GM23338 (cell line): ENCODE results near the gene ADM2. TPM values are rescaled to one million over a fixed set of nuclear protein-coding genes. Genes with fewer than 3 reads are reported as not detected.
A peak's percentile ranks its signal among the peaks of the same experiment; 100 is the strongest.

Source experiments
- ATAC-seq: fragments of 200-7000 bp; cut with Tn5 transposase; 3 replicates; pipeline ENCODE4 v1.9.1; 2020
- DNase-seq: peaks from one replicate; pipeline ENCODE4 v3.0.0-alpha.2; 2015; ENCODE audit warnings: low spot score
- H2AFZ ChIP-seq: fragments of 200-600 bp; sonication (generic); 2 replicates; pipeline ENCODE4 v1.8.0; 2016; ENCODE audit warnings: antibody characterized with exemption, mild to moderate bottlenecking, moderate library complexity
- H3F3A ChIP-seq: fragments of 200-600 bp; sonication (generic); replicated peaks from 2 replicates; pipeline ENCODE4 v1.8.0; 2017; ENCODE audit warnings: antibody characterized with exemption, mixed run types, low read depth
- H3K27ac ChIP-seq: fragments of 200-600 bp; sonication (generic); 2 replicates; pipeline ENCODE4 v1.6.1; 2016; ENCODE audit warnings: low read depth
- H3K27me3 ChIP-seq: fragments of 200-600 bp; sonication (generic); 2 replicates; pipeline ENCODE4 v1.8.0; 2016; ENCODE audit warnings: mild to moderate bottlenecking, mixed run types, moderate library complexity; ENCODE audit not compliant: insufficient read depth
- H3K36me3 ChIP-seq: fragments of 200-600 bp; sonication (generic); 2 replicates; pipeline ENCODE4 v1.8.0; 2016; ENCODE audit warnings: mild to moderate bottlenecking; ENCODE audit not compliant: insufficient read depth
- H3K4me1 ChIP-seq: fragments of 200-600 bp; sonication (generic); 2 replicates; pipeline ENCODE4 v1.8.0; 2016; ENCODE audit warnings: mild to moderate bottlenecking, moderate library complexity; ENCODE audit not compliant: insufficient read depth
- H3K4me2 ChIP-seq: fragments of 200-600 bp; sonication (generic); 2 replicates; pipeline ENCODE4 v1.7.1; 2017; ENCODE audit warnings: mixed run types
- H3K4me3 ChIP-seq: fragments of 200-600 bp; sonication (generic); 2 replicates; pipeline ENCODE4 v1.6.1; 2016; ENCODE audit warnings: mixed run types
- H3K79me2 ChIP-seq: fragments of 200-600 bp; sonication (generic); replicated peaks from 2 replicates; pipeline ENCODE4 v1.8.0; 2017; ENCODE audit warnings: mild to moderate bottlenecking; ENCODE audit not compliant: insufficient read depth
- H3K9me2 ChIP-seq: fragments of 200-600 bp; sonication (generic); 2 replicates; pipeline ENCODE4 v1.8.0; 2017; ENCODE audit not compliant: insufficient read depth
- H4K20me1 ChIP-seq: fragments of 200-600 bp; sonication (generic); replicated peaks from 2 replicates; pipeline ENCODE4 v1.8.0; 2017; ENCODE audit warnings: mild to moderate bottlenecking; ENCODE audit not compliant: insufficient read depth
- H3K27ac Mint-ChIP-seq: 2 replicates; pipeline ENCODE4 v1.8.0; 2020; ENCODE audit warnings: inconsistent platforms, mild to moderate bottlenecking, moderate library complexity, mixed read lengths
- H3K27me3 Mint-ChIP-seq: 3 replicates; pipeline ENCODE4 v1.8.0; 2022; ENCODE audit warnings: low read depth, mild to moderate bottlenecking, moderate library complexity, mixed read lengths, inconsistent platforms; ENCODE audit not compliant: insufficient read depth, poor library complexity
- H3K36me3 Mint-ChIP-seq: 3 replicates; pipeline ENCODE4 v1.8.0; 2021; ENCODE audit warnings: low read depth, mild to moderate bottlenecking, inconsistent platforms, moderate library complexity, mixed read lengths
- H3K4me1 Mint-ChIP-seq: 3 replicates; pipeline ENCODE4 v1.8.0; 2020; ENCODE audit warnings: mild to moderate bottlenecking, inconsistent platforms, mixed read lengths
- H3K4me3 Mint-ChIP-seq: 3 replicates; pipeline ENCODE4 v1.8.0; 2021; ENCODE audit warnings: moderate library complexity, mild to moderate bottlenecking, inconsistent platforms, mixed read lengths
- H3K9me3 Mint-ChIP-seq: 3 replicates; pipeline ENCODE4 v1.8.0; 2020; ENCODE audit warnings: moderate library complexity, mild to moderate bottlenecking, inconsistent platforms, mixed read lengths
- CREB1 ChIP-seq: fragments of 250-450 bp; sonication (Bioruptor Pico); IDR thresholded peaks from 2 replicates; pipeline ENCODE4 v1.5.0; 2020; ENCODE audit warnings: low read depth, mild to moderate bottlenecking, moderate library complexity
- CTCF ChIP-seq, 2 experiments: fragments of 200-600 bp in 1 of 2; sonication (generic) in 1 of 2; conservative IDR thresholded peaks; 2 replicates each; pipeline versions ENCODE4 v1.5.1 to v1.6.1; 2016 to 2017; ENCODE audit warnings: antibody characterized with exemption in 2 of 2, low read depth in 2 of 2, mild to moderate bottlenecking in 2 of 2, moderate library complexity in 1 of 2
- ETS1 ChIP-seq: IDR thresholded peaks from 2 replicates; pipeline ENCODE4 v1.6.1; 2016; ENCODE audit warnings: antibody characterized with exemption
- EZH2 ChIP-seq: fragments of 200-600 bp; sonication (generic); IDR thresholded peaks from one replicate; pipeline ENCODE4 v1.8.0; 2017; ENCODE audit warnings: antibody characterized with exemption, mild to moderate bottlenecking, low read depth; ENCODE audit not compliant: unreplicated experiment
- EZH2phosphoT487 ChIP-seq: fragments of 200-600 bp; sonication (generic); IDR thresholded peaks from one replicate; pipeline ENCODE4 v1.8.1; 2018; ENCODE audit warnings: antibody characterized with exemption; ENCODE audit not compliant: unreplicated experiment
- JUNB ChIP-seq: IDR thresholded peaks from one replicate; pipeline ENCODE4 v1.6.1; 2016; ENCODE audit warnings: antibody characterized with exemption; ENCODE audit not compliant: unreplicated experiment
- NANOG ChIP-seq: IDR thresholded peaks from 2 replicates; pipeline ENCODE4 v1.6.1; 2016; ENCODE audit warnings: antibody characterized with exemption, borderline replicate concordance
- POLR2AphosphoS5 ChIP-seq: IDR thresholded peaks from 2 replicates; pipeline ENCODE4 v1.6.1; 2016; ENCODE audit warnings: antibody characterized with exemption, low read depth
- REST ChIP-seq: IDR thresholded peaks from one replicate; pipeline ENCODE4 v1.6.1; 2018; ENCODE audit warnings: antibody characterized with exemption; ENCODE audit not compliant: unreplicated experiment
- STAT1 ChIP-seq: IDR thresholded peaks from one replicate; pipeline ENCODE4 v1.6.1; 2016; ENCODE audit warnings: antibody characterized with exemption; ENCODE audit not compliant: unreplicated experiment
- ZNF114 ChIP-seq: fragments of 250-450 bp; sonication (Bioruptor Pico); IDR thresholded peaks from 2 replicates; pipeline ENCODE4 v1.5.0; 2020; ENCODE audit warnings: mild to moderate bottlenecking, moderate library complexity
- ZNF331 ChIP-seq: fragments of 250-450 bp; sonication (Bioruptor Pico); IDR thresholded peaks from 2 replicates; pipeline ENCODE4 v1.5.0; 2020; ENCODE audit warnings: low read depth, mild to moderate bottlenecking, moderate library complexity
- ZNF462 ChIP-seq: fragments of 250-450 bp; sonication (Bioruptor Pico); IDR thresholded peaks from 2 replicates; pipeline ENCODE4 v1.5.0; 2020; ENCODE audit warnings: mild to moderate bottlenecking, moderate library complexity
- polyA plus RNA-seq: library from polyadenylated mRNA; unstranded; fragments of >200 nt; fragmentation: Nextera tagmentation; extraction: Ambion mirVana; gene quantifications from 2 replicates; pipeline ENCODE4 v1.2.1, GENCODE V29; 2016
- total RNA-seq: library from RNA; depleted of rRNA; stranded (reverse); fragments of >200 nt; shearing (Covaris generic); gene quantifications from 2 replicates; pipeline ENCODE4 v1.2.3, GENCODE V29; 2014

Gene ADM2
- total and polyA plus RNA-seq, 2 experiments from 2014 or later: 3.3 to 7.1 TPM

GRCh38 chr22:50444663-50445062 is 36.7 kb upstream of the ADM2 start:
- ATAC-seq (no peak), DNase-seq (no peak)
- no peaks in the 10 kb centered on the region for H3K9me3 Mint-ChIP-seq
- peaks cover 5% of the 10 kb centered on the region; the same call in 1 of the 2 replicates for H4K20me1 ChIP-seq
- 0 out of 2 replicates have a peak overlapping the region, but pooled peaks have one; percentile 50 for H3K27ac ChIP-seq
- H3K27me3 ChIP-seq: no peaks in the 10 kb centered on the region
- peaks cover 5% of the 10 kb centered on the region; the same call in 1 of the 2 replicates for H3F3A ChIP-seq
- no peak overlapping the region for H2AFZ ChIP-seq
- TF ChIP-seq EZH2 (no peak), ETS1 (no peak), EZH2phosphoT487 (no peak), STAT1 (no peak), REST (no peak), POLR2AphosphoS5 (no peak), ZNF462 (no peak), CTCF (conservative IDR thresholded peaks at IDR 0.05; ENCODE audit: low read depth in 2 of 2) (no peak), ZNF331 (CRISPR knock-in tag) (no peak), ZNF114 (CRISPR knock-in tag) (no peak), NANOG (no peak), JUNB (no peak), CREB1 (CRISPR knock-in tag) (no peak)
- H3K4me1 ChIP-seq: no peaks in the 10 kb centered on the region; the same call in 1 of the 2 replicates
- H3K27ac Mint-ChIP-seq: no peak overlapping the region; the same call in 1 of the 2 replicates
- H3K4me3 Mint-ChIP-seq: no peak overlapping the region
- peaks cover 17% of the 10 kb centered on the region for H3K4me1 Mint-ChIP-seq
- no peaks in the 10 kb centered on the region for H3K36me3 ChIP-seq
- peaks cover 28% of the 10 kb centered on the region for H3K27me3 Mint-ChIP-seq
- no peaks in the 10 kb centered on the region for H3K9me2 ChIP-seq
- no peak overlapping the region for H3K4me3 ChIP-seq
- H3K36me3 Mint-ChIP-seq: peaks cover 19% of the 10 kb centered on the region
- no peaks in the 10 kb centered on the region for H3K79me2 ChIP-seq
- no peak overlapping the region for H3K4me2 ChIP-seq
